Adrenal gland (tissue), 12 donors: Measurements from ENCODE around the gene EIF4E. TPM values are rescaled to one million over a fixed set of nuclear protein-coding genes. Genes with fewer than 3 reads are reported as not detected.

Source experiments
- DNase-seq, 7 donors: peaks; one replicate each; pipeline ENCODE4 v3.0.0-alpha.2; 2019 to 2020
- H3K27ac ChIP-seq, 5 donors: fragments of 200-600 bp; sonication (generic) in 4 of 5; 1 replicate in 3 of 5; 2 replicates in 2 of 5; pipeline versions ENCODE4 v1.5.1 to v1.8.0; 2016 to 2020; ENCODE audit warnings: mild to moderate bottlenecking in 1 of 5
- H3K27me3 ChIP-seq: fragments of 200-600 bp; 2 replicates; pipeline ENCODE4 v1.8.0; 2021
- H3K36me3 ChIP-seq, 2 donors: fragments of 200-600 bp; replicated peaks in 1 of 2; 1 replicate in 1 of 2; 2 replicates in 1 of 2; pipeline versions ENCODE4 v1.5.1 to v1.8.0; 2018 to 2022
- H3K4me1 ChIP-seq, 2 donors: fragments of 200-600 bp; replicated peaks in 1 of 2; 1 replicate in 1 of 2; 2 replicates in 1 of 2; pipeline versions ENCODE4 v1.5.1 to v1.8.0; 2018 to 2021
- H3K4me3 ChIP-seq, 4 donors: fragments of 200-600 bp; sonication (generic) in 3 of 4; one replicate each; pipeline ENCODE4 v1.5.1; 2016 to 2018
- H3K9me3 ChIP-seq, 3 donors: fragments of 200-600 bp; sonication (generic) in 1 of 3; replicated peaks in 1 of 3; 1 replicate in 2 of 3; 2 replicates in 1 of 3; pipeline versions ENCODE4 v1.5.1 to v1.8.0; 2016 to 2021
- POLR2A ChIP-seq, 2 donors: fragments of 450-650 bp; IDR thresholded peaks; one replicate each; pipeline ENCODE4 v1.6.1; 2017; ENCODE audit warnings: antibody characterized with exemption in 2 of 2, mild to moderate bottlenecking in 2 of 2, moderate library complexity in 1 of 2
- WGBS, 4 donors: extraction: QIAGEN DNeasy Blood & Tissue Kit in 2 of 4; methylation state at CpG; one replicate each; pipeline versions ENCODE4 v1.1.5 to v1.1.7; 2013 to 2017; 5-methylcytosine and 5-hydroxymethylcytosine counted together
- intact Hi-C, 2 donors: fragments of 100-400 bp; cut with DNase I; formaldehyde crosslinking; loops; one replicate each; pipeline versions ENCODE4 v1.14.1 to v1.15.0; 2022 to 2023
- polyA plus RNA-seq, 3 donors: library from polyadenylated mRNA; stranded (reverse); fragments of 200-250 nt in 2 of 3; fragments of 350-450 nt in 1 of 3; fragmentation: Illumina TruSeq in 1 of 3; extraction: RNeasy Lipid Tissue Mini Kit (QIAGEN cat#74804) in 1 of 3; gene quantifications; one replicate each; pipeline ENCODE4 v1.2.3, GENCODE V29; 2013 to 2014
- total RNA-seq, 9 donors: library from RNA; depleted of rRNA in 4 of 9; stranded (reverse); fragments of >200 nt in 4 of 9; fragments of 120-200 nt in 1 of 9; fragmentation: NEBNext Ultra II Directional in 1 of 9; extraction: Animal tissue kit (Norgen Biotek cat#: 25700) in 1 of 9; gene quantifications; one replicate each; pipeline versions ENCODE4 v1.1.0 to v1.2.4, GENCODE V29; 2013 to 2023
- TF ChIP-seq, protein P1 (sequence below), 6 experiments: fragments of 450-650 bp in 4 of 6; fragments of 200-600 bp in 2 of 6; sonication (generic) in 1 of 6; IDR thresholded peaks; 1 replicate in 5 of 6; 2 replicates in 1 of 6; pipeline versions ENCODE4 v1.5.1 to v1.8.0; 2016 to 2021; ENCODE audit warnings: antibody characterized with exemption in 6 of 6, mild to moderate bottlenecking in 2 of 6, moderate library complexity in 1 of 6
- donor health status: healthy with polysubstance abuse.
- donor health status: Bipolar disorder and iron deficiency.
- donor health status: DM: yes; HTN: yes; CAD: no.
- donor health status: DM: no; HTN: no; CAD: no.
- donor health status: DM: no; HTN: no; CAD: no.
- donor health status: DM: yes; HTN: yes; CAD: no.

EIF4E gene
- total and polyA plus RNA-seq, 12 donors, result 5.9 to 169 (median 66.8) TPM

DNA sequence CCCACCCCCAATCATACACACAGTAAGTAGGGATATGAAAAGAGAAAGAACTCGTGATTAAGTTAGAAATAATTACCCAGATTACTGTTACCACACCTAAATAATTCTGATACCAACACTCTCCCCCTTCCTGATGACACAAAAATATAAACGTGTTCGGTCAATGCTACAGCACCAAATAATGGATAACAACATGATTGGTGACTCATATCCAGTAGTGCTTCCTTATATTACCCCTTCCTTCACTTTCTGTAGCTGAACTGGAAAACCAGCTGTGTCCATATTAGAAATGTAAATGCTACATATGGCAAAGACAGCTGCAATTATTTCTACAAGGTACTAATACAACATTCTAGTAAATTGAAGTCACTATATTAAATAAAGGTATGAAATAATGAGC is 20.8 kb downstream of the EIF4E start:
- H3K4me1 ChIP-seq, result peaks cover 0 to 50% of the 10 kb centered on the region in 2 donors
- no peaks in the 10 kb centered on the region for H3K9me3 ChIP-seq
- 51 to 66% (median 63%) methylated on average over 3 of the region's 3 CpGs for WGBS, 4 donors

DNA sequence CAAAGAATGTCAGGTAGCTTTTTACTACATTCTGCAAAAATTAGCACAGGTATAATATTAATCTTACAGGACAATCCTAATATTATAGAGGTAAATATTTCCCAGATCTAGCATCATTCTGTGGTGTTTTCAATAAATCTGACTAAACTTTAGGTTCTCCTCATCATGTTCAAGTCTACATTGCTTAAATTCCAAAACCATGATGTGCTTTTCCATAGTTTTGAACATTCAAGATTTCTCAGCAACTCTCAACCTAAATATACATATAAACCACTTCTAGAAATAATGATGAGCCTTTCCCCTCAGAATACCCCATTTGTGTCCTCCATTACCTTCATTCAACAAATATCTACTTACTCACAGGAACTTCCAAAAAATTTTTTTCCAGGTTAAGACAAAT is 23.1 kb downstream of the EIF4E start:
- H3K9me3 ChIP-seq, result no peaks in the 10 kb centered on the region
- TF ChIP-seq, protein P1, sequence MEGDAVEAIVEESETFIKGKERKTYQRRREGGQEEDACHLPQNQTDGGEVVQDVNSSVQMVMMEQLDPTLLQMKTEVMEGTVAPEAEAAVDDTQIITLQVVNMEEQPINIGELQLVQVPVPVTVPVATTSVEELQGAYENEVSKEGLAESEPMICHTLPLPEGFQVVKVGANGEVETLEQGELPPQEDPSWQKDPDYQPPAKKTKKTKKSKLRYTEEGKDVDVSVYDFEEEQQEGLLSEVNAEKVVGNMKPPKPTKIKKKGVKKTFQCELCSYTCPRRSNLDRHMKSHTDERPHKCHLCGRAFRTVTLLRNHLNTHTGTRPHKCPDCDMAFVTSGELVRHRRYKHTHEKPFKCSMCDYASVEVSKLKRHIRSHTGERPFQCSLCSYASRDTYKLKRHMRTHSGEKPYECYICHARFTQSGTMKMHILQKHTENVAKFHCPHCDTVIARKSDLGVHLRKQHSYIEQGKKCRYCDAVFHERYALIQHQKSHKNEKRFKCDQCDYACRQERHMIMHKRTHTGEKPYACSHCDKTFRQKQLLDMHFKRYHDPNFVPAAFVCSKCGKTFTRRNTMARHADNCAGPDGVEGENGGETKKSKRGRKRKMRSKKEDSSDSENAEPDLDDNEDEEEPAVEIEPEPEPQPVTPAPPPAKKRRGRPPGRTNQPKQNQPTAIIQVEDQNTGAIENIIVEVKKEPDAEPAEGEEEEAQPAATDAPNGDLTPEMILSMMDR (IDR thresholded peaks at IDR 0.05), result no peak
- no peak for TF ChIP-seq POLR2A (IDR thresholded peaks at IDR 0.05)
- no peaks in the 10 kb centered on the region for H3K27me3 ChIP-seq
- peaks cover 0 to 3% of the 10 kb centered on the region in 2 donors for H3K36me3 ChIP-seq
- no peak overlapping the region for H3K27ac ChIP-seq
- intact Hi-C loops, result no loop called here
- H3K4me3 ChIP-seq, result no peak overlapping the region
- H3K4me1 ChIP-seq, result peaks cover 0 to 48% of the 10 kb centered on the region in 2 donors
- no peak for DNase-seq

More for the DNA sequence above, 20.8 kb downstream of the EIF4E start:
- intact Hi-C loops, result no loop called here
- TF ChIP-seq, protein P1 (IDR thresholded peaks at IDR 0.05), result no peak
- TF ChIP-seq POLR2A (IDR thresholded peaks at IDR 0.05), result no peak
- no peak for DNase-seq
- H3K27me3 ChIP-seq, result no peaks in the 10 kb centered on the region
- H3K27ac ChIP-seq, result no peak overlapping the region
- no peaks in the 10 kb centered on the region for H3K36me3 ChIP-seq
- no peak overlapping the region for H3K4me3 ChIP-seq

DNA sequence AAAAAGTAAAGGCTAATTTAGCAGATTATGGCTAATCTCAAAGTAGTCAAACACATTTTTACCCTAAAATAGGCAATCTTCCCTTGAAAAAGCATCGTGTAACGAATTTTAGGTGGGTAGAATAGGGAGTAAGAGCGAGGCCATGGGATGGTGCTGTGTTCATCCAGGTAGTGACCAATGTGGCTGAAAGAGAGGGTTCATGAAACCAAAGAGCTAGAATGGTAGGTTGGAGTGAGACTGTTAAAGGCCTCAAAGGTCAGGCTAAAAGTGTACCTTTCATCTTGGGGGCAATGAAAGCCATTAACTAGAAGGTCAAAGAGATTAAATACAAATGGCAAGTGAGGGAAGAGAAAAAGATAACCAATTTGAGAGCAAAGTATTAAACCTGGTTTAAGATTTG is 23.6 kb downstream of the EIF4E start:
- no peak overlapping the region for H3K4me3 ChIP-seq
- H3K27ac ChIP-seq, result no peak overlapping the region
- TF ChIP-seq, protein P1 (IDR thresholded peaks at IDR 0.05), result no peak
- TF ChIP-seq POLR2A (IDR thresholded peaks at IDR 0.05), result no peak
- H3K36me3 ChIP-seq, result peaks cover 0 to 8% of the 10 kb centered on the region in 2 donors
- H3K27me3 ChIP-seq, result no peaks in the 10 kb centered on the region
- intact Hi-C loops, result no loop called here
- H3K9me3 ChIP-seq, result no peaks in the 10 kb centered on the region
- peaks cover 0 to 43% of the 10 kb centered on the region in 2 donors for H3K4me1 ChIP-seq
- no peak for DNase-seq
- 95 to 99% (median 98%) methylated on average over 3 of the region's 3 CpGs for WGBS, 4 donors

DNA sequence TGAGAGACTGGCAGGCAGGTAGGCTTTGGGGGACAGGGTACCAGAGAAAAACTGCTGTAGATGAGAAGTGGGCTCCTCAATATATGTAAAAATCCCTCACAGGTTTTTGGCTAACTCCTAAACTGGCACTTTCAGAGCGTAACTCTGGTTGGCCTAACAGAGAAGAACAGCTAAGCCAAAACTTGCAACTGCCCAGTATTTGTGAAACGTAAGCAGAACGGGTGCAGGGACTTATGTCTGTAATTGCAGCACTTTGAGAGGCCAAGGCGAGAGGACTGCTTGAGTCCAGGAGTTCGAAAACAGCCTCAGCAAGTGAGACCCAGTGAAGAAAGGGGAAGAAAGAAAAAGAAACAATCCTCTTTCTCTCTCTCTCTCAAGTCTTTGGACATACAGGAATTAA is 25.0 kb downstream of the EIF4E start:
- intact Hi-C loops, result no loop called here
- no peak for DNase-seq
- no peak overlapping the region for H3K27ac ChIP-seq
- H3K27me3 ChIP-seq, result no peaks in the 10 kb centered on the region
- H3K9me3 ChIP-seq, result no peaks in the 10 kb centered on the region
- H3K4me3 ChIP-seq, result no peak overlapping the region
- 83 to 96% (median 94%) methylated on average over 5 of the region's 5 CpGs for WGBS, 4 donors
- TF ChIP-seq, protein P1 (IDR thresholded peaks at IDR 0.05), result no peak
- no peak for TF ChIP-seq POLR2A (IDR thresholded peaks at IDR 0.05)
- H3K36me3 ChIP-seq, result peaks cover 0 to 8% of the 10 kb centered on the region in 2 donors
- peaks cover 0 to 30% of the 10 kb centered on the region in 2 donors for H3K4me1 ChIP-seq
